ENCODE measurements around the gene SQSTM1.

DNA sequence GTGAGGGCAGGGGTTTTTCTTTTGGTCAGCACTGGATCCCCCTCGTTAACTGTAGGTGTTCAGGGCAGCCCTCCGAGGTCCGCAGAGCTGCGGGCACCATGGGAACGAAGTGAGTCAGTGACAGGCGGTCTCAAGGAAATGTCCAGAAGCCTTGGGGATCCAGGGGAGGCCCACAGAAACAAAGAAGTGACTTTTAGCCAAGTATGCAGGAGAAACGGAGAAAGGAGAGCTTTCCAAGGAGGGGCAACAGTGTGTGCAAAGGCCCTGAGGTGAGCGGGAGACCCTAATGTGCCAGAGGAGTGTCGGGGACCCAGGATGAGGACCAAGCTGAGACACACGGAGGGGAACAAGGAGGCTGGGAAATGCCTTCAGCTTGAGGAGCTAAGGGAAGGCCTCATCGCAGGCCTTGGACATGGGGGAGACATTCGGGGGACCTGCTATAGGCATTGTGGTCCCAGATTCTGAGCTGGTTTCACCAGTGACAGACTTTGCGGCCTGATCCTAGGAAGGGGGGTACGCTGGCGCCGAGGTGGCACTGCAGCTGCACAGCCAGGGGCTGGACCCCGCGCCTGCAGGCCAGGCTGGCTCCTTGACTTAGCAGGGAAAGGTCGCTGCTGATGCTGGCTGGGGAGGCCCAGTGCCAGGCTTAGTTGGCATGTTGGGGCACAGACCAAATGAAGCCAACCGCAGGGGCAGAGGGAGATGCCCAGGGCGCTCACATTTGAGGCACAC, 23.7 kb upstream of the SQSTM1 start:
- TF ChIP-seq EZH2phosphoT487 (IDR thresholded peaks at IDR 0.05; ENCODE audit: borderline replicate concordance, low read depth, low read length), result no peak
- no peak for TF ChIP-seq CTCF (conservative IDR thresholded peaks at IDR 0.05; ENCODE audit: low read length)

All from OCI-LY7 (cell line).